CD14-positive monocyte (primary cell): ENCODE results near the gene TMOD1. TPM values are rescaled to one million over a fixed set of nuclear protein-coding genes. Genes with fewer than 3 reads are reported as not detected.
A peak's percentile ranks its signal among the peaks of the same experiment; 100 is the strongest.

Experiments
- DNase-seq, 3 donors: peaks; one replicate each; pipeline ENCODE4 v3.0.0-alpha.2; 2011 to 2022
- H2AFZ ChIP-seq: 2 replicates; pipeline ENCODE4 v1.6.0; 2012; ENCODE audit warnings: mild to moderate bottlenecking, low read depth, low read length, inconsistent platforms; ENCODE audit not compliant: insufficient read depth, poor library complexity, severe bottlenecking
- H3K27ac ChIP-seq, 2 donors: 1 replicate in 1 of 2; 2 replicates in 1 of 2; pipeline ENCODE4 v1.5.1; 2012 to 2013; ENCODE audit warnings: low read length in 2 of 2, control low read depth in 1 of 2, inconsistent platforms in 1 of 2, low read depth in 1 of 2, mild to moderate bottlenecking in 1 of 2
- H3K27me3 ChIP-seq, 2 donors: one replicate each; pipeline versions ENCODE4 v1.6.0 to v1.6.1; 2011 to 2013; ENCODE audit warnings: low read length in 2 of 2; ENCODE audit not compliant: control insufficient read depth in 2 of 2, insufficient read depth in 2 of 2
- H3K36me3 ChIP-seq, 2 donors: replicated peaks in 1 of 2; 1 replicate in 1 of 2; 2 replicates in 1 of 2; pipeline versions ENCODE4 v1.5.1 to v1.6.1; 2012 to 2013; ENCODE audit warnings: low read length in 2 of 2, control low read depth in 1 of 2, inconsistent platforms in 1 of 2, mild to moderate bottlenecking in 1 of 2; ENCODE audit not compliant: insufficient read depth in 2 of 2, control insufficient read depth in 1 of 2
- H3K4me1 ChIP-seq, 2 donors: 1 replicate in 1 of 2; 2 replicates in 1 of 2; pipeline versions ENCODE4 v1.5.1 to v1.6.1; 2012 to 2013; ENCODE audit warnings: low read length in 2 of 2, control low read depth in 1 of 2, inconsistent platforms in 1 of 2, mild to moderate bottlenecking in 1 of 2, moderate library complexity in 1 of 2; ENCODE audit not compliant: insufficient read depth in 2 of 2, control insufficient read depth in 1 of 2
- H3K4me2 ChIP-seq: replicated peaks from 2 replicates; pipeline ENCODE3; 2012; ENCODE audit warnings: low read length, moderate library complexity, mild to moderate bottlenecking; ENCODE audit not compliant: poor library complexity, severe bottlenecking; ENCODE audit errors: extremely low read depth
- H3K4me3 ChIP-seq, 3 experiments: fragments of 200-600 bp in 1 of 3; sonication (generic) in 1 of 3; replicated peaks in 1 of 3; 1 replicate in 2 of 3; 2 replicates in 1 of 3; pipeline ENCODE4 v1.5.1; 2011 to 2013; ENCODE audit warnings: low read length in 3 of 3, mild to moderate bottlenecking in 3 of 3, control low read depth in 2 of 3, low read depth in 2 of 3, inconsistent platforms in 1 of 3, moderate library complexity in 1 of 3
- H3K79me2 ChIP-seq: 2 replicates; pipeline ENCODE4 v1.6.0; 2012; ENCODE audit warnings: mild to moderate bottlenecking, control low read depth, inconsistent platforms, low read length, moderate library complexity; ENCODE audit not compliant: insufficient read depth
- H3K9ac ChIP-seq: 2 replicates; pipeline ENCODE4 v1.6.0; 2017; ENCODE audit warnings: low read length, mild to moderate bottlenecking; ENCODE audit not compliant: insufficient read depth, poor library complexity, severe bottlenecking
- H3K9me3 ChIP-seq, 2 donors: replicated peaks in 1 of 2; 1 replicate in 1 of 2; 2 replicates in 1 of 2; pipeline versions ENCODE4 v1.5.1 to v1.6.1; 2012 to 2013; ENCODE audit warnings: low read length in 2 of 2, control low read depth in 1 of 2; ENCODE audit not compliant: control insufficient read depth in 1 of 2, insufficient read depth in 1 of 2
- H4K20me1 ChIP-seq: 2 replicates; pipeline ENCODE4 v1.6.0; 2012; ENCODE audit warnings: mild to moderate bottlenecking, low read length, control low read depth, moderate library complexity; ENCODE audit not compliant: insufficient read depth
- H3K27ac Mint-ChIP-seq, 7 donors: one replicate each; pipeline ENCODE4 v1.8.0; 2020; ENCODE audit warnings: mild to moderate bottlenecking in 7 of 7, mixed read lengths in 7 of 7, moderate library complexity in 6 of 7, inconsistent platforms in 2 of 7
- H3K27me3 Mint-ChIP-seq, 3 donors: one replicate each; pipeline ENCODE4 v1.8.0; 2021 to 2022; ENCODE audit warnings: low read depth in 3 of 3, mild to moderate bottlenecking in 3 of 3, mixed read lengths in 3 of 3, moderate library complexity in 3 of 3, inconsistent platforms in 1 of 3
- H3K36me3 Mint-ChIP-seq, 2 donors: one replicate each; pipeline ENCODE4 v1.8.0; 2020; ENCODE audit warnings: mixed read lengths in 2 of 2, inconsistent platforms in 1 of 2, mild to moderate bottlenecking in 1 of 2
- H3K4me1 Mint-ChIP-seq: one replicate; pipeline ENCODE4 v1.8.0; 2020; ENCODE audit warnings: mild to moderate bottlenecking, mixed read lengths
- H3K4me3 Mint-ChIP-seq, 2 donors: one replicate each; pipeline ENCODE4 v1.8.0; 2020; ENCODE audit warnings: mild to moderate bottlenecking in 2 of 2, mixed read lengths in 2 of 2, moderate library complexity in 1 of 2
- H3K9me3 Mint-ChIP-seq, 7 donors: one replicate each; pipeline ENCODE4 v1.8.0; 2020 to 2022; ENCODE audit warnings: mixed read lengths in 7 of 7, mild to moderate bottlenecking in 6 of 7, moderate library complexity in 6 of 7, inconsistent platforms in 2 of 7
- WGBS: methylation state at CpG from one replicate; pipeline ENCODE4 v1.1.5; 2013; ENCODE audit warnings: missing lambda C conversion rate; ENCODE audit not compliant: insufficient coverage; 5-methylcytosine and 5-hydroxymethylcytosine counted together
- intact Hi-C, 2 donors: fragments of 100-400 bp; cut with micrococcal nuclease; formaldehyde crosslinking; loops; one replicate each; pipeline versions ENCODE4 v1.15.0 to v1.15.1; 2023
- polyA plus RNA-seq, 3 donors: library from polyadenylated mRNA; depleted of rRNA in 1 of 3; unstranded in 2 of 3; stranded (reverse) in 1 of 3; fragments of 300-500 nt in 2 of 3; fragments of >200 nt in 1 of 3; fragmentation: Illumina TruSeq in 2 of 3; gene quantifications; 1 replicate in 2 of 3; 2 replicates in 1 of 3; pipeline ENCODE4 v1.2.3, GENCODE V29; 2012 to 2021
- TF ChIP-seq, protein P1 (sequence below): fragments of 200-600 bp; IDR thresholded peaks from one replicate; pipeline ENCODE4 v1.8.0; 2022; ENCODE audit warnings: antibody characterized with exemption, mild to moderate bottlenecking

Gene TMOD1
- polyA plus RNA-seq, 3 donors: 0.09 to 0.81 (median 0.59) TPM

DNA sequence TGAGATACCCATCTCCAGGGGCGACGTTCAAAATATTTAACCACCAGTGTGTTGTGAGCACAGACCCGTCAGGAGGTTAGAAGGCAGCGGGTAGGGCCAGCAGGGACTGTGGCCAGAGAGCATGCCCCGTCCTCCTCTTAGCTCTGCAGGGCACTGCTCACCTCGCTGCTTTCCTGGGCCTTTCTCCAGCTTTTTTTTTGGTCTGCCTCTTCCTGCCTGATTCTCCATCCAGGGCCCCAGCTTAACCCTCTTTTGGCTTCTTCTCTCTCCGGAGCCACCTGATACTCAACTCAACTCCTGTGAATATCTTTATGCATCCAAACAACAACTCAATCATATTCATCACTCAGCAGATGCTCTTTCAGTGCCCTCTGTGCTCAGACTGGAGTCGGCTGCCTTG lies 44.0 kb downstream of the TMOD1 start:
- H3K9ac ChIP-seq: no peak overlapping the region
- TF ChIP-seq, protein P1, sequence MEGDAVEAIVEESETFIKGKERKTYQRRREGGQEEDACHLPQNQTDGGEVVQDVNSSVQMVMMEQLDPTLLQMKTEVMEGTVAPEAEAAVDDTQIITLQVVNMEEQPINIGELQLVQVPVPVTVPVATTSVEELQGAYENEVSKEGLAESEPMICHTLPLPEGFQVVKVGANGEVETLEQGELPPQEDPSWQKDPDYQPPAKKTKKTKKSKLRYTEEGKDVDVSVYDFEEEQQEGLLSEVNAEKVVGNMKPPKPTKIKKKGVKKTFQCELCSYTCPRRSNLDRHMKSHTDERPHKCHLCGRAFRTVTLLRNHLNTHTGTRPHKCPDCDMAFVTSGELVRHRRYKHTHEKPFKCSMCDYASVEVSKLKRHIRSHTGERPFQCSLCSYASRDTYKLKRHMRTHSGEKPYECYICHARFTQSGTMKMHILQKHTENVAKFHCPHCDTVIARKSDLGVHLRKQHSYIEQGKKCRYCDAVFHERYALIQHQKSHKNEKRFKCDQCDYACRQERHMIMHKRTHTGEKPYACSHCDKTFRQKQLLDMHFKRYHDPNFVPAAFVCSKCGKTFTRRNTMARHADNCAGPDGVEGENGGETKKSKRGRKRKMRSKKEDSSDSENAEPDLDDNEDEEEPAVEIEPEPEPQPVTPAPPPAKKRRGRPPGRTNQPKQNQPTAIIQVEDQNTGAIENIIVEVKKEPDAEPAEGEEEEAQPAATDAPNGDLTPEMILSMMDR: no peak
- no peak overlapping the region for H3K27ac ChIP-seq
- H3K36me3 ChIP-seq: no peaks in the 10 kb centered on the region
- no peak for DNase-seq
- no peak overlapping the region for H3K4me3 ChIP-seq
- 93% methylated on average over 7 of the region's 8 CpGs for WGBS
- no peaks in the 10 kb centered on the region for H3K9me3 ChIP-seq
- Mint-ChIP-seq H3K4me3 (no peak overlapping the region), H3K9me3 (no peaks in the 10 kb centered on the region), H3K4me1 (peaks cover 2% of the 10 kb centered on the region), H3K27me3 (peaks cover 4 to 7% (median 4%) of the 10 kb centered on the region in 3 donors), H3K27ac (peak overlapping the region in 1 of 7 donors; percentile 31), H3K36me3 (no peaks in the 10 kb centered on the region)
- H3K4me1 ChIP-seq: no peaks in the 10 kb centered on the region
- H2AFZ ChIP-seq: no peak overlapping the region
- H3K4me2 ChIP-seq: no peak overlapping the region
- no peaks in the 10 kb centered on the region for H3K27me3 ChIP-seq
- intact Hi-C loops: no loop called here
- no peaks in the 10 kb centered on the region for H3K79me2 ChIP-seq
- H4K20me1 ChIP-seq: no peaks in the 10 kb centered on the region

DNA sequence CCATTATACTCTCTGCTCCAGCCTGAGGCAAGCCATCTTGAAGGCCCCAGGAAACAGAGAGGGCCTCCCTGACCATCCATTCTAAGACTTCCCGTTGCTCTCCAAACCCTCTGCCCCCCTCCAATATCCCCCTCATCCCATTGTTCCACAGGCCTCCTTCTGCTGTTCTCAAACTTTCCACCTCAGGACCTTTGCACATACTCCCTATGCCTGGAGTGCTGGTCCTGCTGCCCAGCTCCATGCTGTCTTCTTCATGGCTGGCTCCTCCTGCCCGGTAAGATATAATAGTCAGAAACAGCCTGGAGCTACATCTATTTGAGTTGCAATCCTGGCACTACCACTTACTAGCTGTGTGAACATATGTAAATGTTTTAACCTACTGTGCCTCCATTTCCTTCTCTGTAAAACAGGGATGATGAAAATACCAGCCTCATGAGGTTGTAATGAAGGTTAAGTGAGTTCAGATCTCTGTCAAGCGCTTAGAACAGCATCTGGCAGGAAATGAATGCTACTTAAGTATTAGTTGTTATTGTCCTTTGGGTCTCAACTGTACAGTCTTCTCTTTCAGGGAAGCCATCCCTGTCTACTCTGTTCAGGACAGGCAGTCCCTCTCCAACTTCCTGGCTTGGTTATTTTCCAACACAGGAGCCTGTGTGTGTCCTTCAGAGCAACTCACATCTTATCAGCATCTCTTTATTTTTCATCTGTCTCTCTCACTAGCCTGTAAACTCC lies 45.8 kb downstream of the TMOD1 start:
- peaks cover 4% of the 10 kb centered on the region for H3K4me1 Mint-ChIP-seq
- Histone ChIP-seq H3K4me2 (no peak overlapping the region), H3K36me3 (no peaks in the 10 kb centered on the region), H4K20me1 (no peaks in the 10 kb centered on the region), H3K9me3 (no peaks in the 10 kb centered on the region), H3K4me1 (no peaks in the 10 kb centered on the region), H3K27me3 (no peaks in the 10 kb centered on the region), H3K9ac (no peak overlapping the region), H3K79me2 (no peaks in the 10 kb centered on the region), H3K4me3 (no peak overlapping the region), H3K27ac (no peak overlapping the region), H2AFZ (no peak overlapping the region)
- intact Hi-C loops: no loop called here
- peak overlapping the region in 2 of 7 donors; percentile 46 to 48 for H3K27ac Mint-ChIP-seq
- DNase-seq: no peak
- H3K4me3 Mint-ChIP-seq: no peak overlapping the region
- WGBS: 83% methylated on average over 1 of the region's 3 CpGs
- H3K27me3 Mint-ChIP-seq: peaks cover 4 to 7% (median 4%) of the 10 kb centered on the region in 3 donors
- no peaks in the 10 kb centered on the region for H3K9me3 Mint-ChIP-seq
- TF ChIP-seq, protein P1: no peak
- no peaks in the 10 kb centered on the region for H3K36me3 Mint-ChIP-seq
